Measurements from ENCODE around the gene THSD7B. TPM values are rescaled to one million over a fixed set of nuclear protein-coding genes. Genes with fewer than 3 reads are reported as not detected.

THSD7B gene
- total and polyA plus RNA-seq, 9 donors = 0.10 to 0.82 (median 0.37) TPM; not detected in 1

DNA sequence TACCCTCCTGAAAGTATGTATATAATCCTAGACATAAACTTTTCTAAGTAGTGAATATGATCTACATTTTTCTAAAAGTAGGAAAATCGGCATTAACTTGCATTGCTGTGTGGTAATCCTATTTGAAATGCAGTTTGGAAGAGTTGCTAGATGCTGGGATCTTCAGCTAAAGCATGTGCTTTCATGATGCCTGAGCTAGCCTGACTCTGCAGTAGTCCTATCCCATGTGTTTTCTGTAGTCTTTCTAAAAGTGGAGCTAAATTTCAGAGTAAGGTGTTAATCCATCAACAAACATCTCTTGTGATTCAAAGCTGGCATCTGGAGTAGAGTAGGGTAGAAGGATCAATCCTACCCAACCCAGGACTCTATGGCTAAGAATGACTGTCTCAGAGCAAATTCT is 229.4 kb downstream of the THSD7B start:
- no peak for DNase-seq
- no peaks in the 10 kb centered on the region for H3K4me1 ChIP-seq (ENCODE audit: insufficient read depth)
- 77 to 89% (median 86%) methylated on average over 1 of the region's 1 CpG for WGBS, 3 donors
- H3K9me3 ChIP-seq = no peaks in the 10 kb centered on the region
- H3K27ac ChIP-seq = no peak overlapping the region
- intact Hi-C loops (cut with DNase I) = no loop called here
- no peak for TF ChIP-seq POLR2A (IDR thresholded peaks at IDR 0.05)
- TF ChIP-seq CTCF (IDR thresholded peaks at IDR 0.05) = no peak
- no peak for TF ChIP-seq EP300 (IDR thresholded peaks at IDR 0.05)
- H3K4me3 ChIP-seq = no peak overlapping the region
- no peaks in the 10 kb centered on the region for H3K27me3 ChIP-seq
- no peaks in the 10 kb centered on the region for H3K36me3 ChIP-seq

DNA sequence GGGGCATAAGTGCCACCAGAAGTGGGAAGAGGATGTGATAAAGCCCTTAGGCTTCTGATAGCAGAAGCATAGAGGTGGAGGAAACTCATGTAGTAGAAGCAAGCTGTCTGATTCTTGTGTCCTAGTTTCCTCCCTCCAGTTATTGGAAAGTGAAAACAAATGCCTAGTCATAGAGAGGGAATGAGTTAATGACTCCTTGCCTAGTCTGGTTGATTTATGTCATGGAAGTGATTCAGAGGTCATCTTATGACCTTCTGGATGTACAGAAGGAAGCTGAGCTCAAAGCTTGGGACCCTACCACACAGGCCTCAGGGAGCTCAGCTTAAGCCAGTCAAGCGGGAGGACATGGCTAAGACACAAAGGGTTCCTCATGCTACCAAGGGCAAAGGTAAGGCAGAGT is 232.2 kb downstream of the THSD7B start:
- Histone ChIP-seq H3K4me3 (no peak overlapping the region), H3K36me3 (no peaks in the 10 kb centered on the region), H3K27ac (no peak overlapping the region), H3K9me3 (no peaks in the 10 kb centered on the region), H3K27me3 (no peaks in the 10 kb centered on the region), H3K4me1 (ENCODE audit: insufficient read depth) (no peaks in the 10 kb centered on the region)
- WGBS, 3 donors = 93 to 95% (median 94%) methylated on average over 1 of the region's 1 CpG
- intact Hi-C loops (cut with DNase I) = no loop called here
- no peak for DNase-seq
- TF ChIP-seq CTCF (IDR thresholded peaks at IDR 0.05) = no peak
- no peak for TF ChIP-seq EP300 (IDR thresholded peaks at IDR 0.05)
- TF ChIP-seq POLR2A (IDR thresholded peaks at IDR 0.05) = no peak

DNA sequence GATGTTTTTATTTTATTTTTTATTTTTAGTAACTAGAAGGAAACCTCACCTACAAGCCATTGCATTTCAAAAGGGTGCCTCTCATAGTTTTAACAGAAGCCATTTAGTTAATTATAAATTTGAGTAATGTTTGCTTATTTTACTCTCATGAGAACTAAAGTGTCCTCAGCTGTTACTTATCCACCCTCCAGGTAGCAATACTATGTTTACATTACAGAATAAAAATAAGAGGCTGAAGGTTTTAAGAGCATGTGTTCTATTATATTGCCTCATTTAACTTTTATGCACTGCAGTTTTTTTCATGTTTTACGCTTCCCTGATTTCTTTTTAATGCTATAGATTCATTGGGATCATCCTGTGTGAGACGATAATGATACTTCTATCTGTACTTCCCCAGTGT is 235.5 kb downstream of the THSD7B start:
- Histone ChIP-seq H3K36me3 (no peaks in the 10 kb centered on the region), H3K27ac (no peak overlapping the region), H3K9me3 (no peaks in the 10 kb centered on the region), H3K27me3 (no peaks in the 10 kb centered on the region), H3K4me1 (ENCODE audit: insufficient read depth) (no peaks in the 10 kb centered on the region), H3K4me3 (no peak overlapping the region)
- intact Hi-C loops (cut with DNase I) = no loop called here
- no peak for DNase-seq
- TF ChIP-seq EP300 (IDR thresholded peaks at IDR 0.05) = no peak
- TF ChIP-seq POLR2A (IDR thresholded peaks at IDR 0.05) = no peak
- TF ChIP-seq CTCF (IDR thresholded peaks at IDR 0.05) = no peak
- 78 to 89% (median 87%) methylated on average over 2 of the region's 2 CpGs for WGBS, 3 donors

- Histone ChIP-seq H3K4me1 (ENCODE audit: insufficient read depth) (no peaks in the 10 kb centered on the region), H3K27ac (no peak overlapping the region), H3K36me3 (no peaks in the 10 kb centered on the region), H3K4me3 (no peak overlapping the region), H3K9me3 (no peaks in the 10 kb centered on the region), H3K27me3 (no peaks in the 10 kb centered on the region)
- 75 to 77% (median 77%) methylated on average over 1 of the region's 1 CpG for WGBS, 3 donors
- intact Hi-C loops (cut with DNase I) = no loop called here
- DNase-seq = no peak
- no peak for TF ChIP-seq POLR2A (IDR thresholded peaks at IDR 0.05)
- no peak for TF ChIP-seq EP300 (IDR thresholded peaks at IDR 0.05)
- TF ChIP-seq CTCF (IDR thresholded peaks at IDR 0.05) = no peak
Observed at GRCh38 chr2:137002896-137003295, 237.6 kb downstream of the THSD7B start.

DNA sequence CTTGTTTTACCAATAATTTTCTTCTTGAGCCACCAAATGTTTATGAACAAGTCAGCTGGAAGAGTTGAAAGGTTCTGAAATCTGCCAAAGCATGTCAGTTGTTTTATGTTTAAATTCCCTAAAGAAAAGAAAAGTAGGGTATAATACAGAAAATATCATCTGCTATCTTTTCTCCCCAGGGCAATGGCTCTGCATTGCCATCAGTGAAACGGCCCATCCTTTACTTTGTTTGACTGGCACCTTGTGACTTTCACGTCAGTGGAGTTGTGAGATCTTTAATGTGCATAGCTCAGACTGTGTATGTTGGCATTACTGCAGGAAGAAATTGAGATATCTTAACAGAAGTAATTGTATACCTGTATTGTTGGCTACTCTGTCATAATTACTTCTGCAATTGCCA is 239.9 kb downstream of the THSD7B start:
- TF ChIP-seq CTCF (IDR thresholded peaks at IDR 0.05) = no peak
- no peak for TF ChIP-seq EP300 (IDR thresholded peaks at IDR 0.05)
- no peak for TF ChIP-seq POLR2A (IDR thresholded peaks at IDR 0.05)
- Histone ChIP-seq H3K27me3 (no peaks in the 10 kb centered on the region), H3K36me3 (no peaks in the 10 kb centered on the region), H3K9me3 (no peaks in the 10 kb centered on the region), H3K4me3 (no peak overlapping the region), H3K27ac (no peak overlapping the region), H3K4me1 (ENCODE audit: insufficient read depth) (no peaks in the 10 kb centered on the region)
- 75 to 90% (median 88%) methylated on average over 2 of the region's 2 CpGs for WGBS, 3 donors
- intact Hi-C loops (cut with DNase I) = no loop called here
- DNase-seq = no peak
